Panc1 (cell line): ENCODE results near the gene RBM19. TPM values are rescaled to one million over a fixed set of nuclear protein-coding genes. Genes with fewer than 3 reads are reported as not detected.
"Not testable (repeated sequence)": the region's sequence is repeated elsewhere in the genome, so short reads cannot be mapped to it uniquely, and the experiment has no call there.

Experiments
- ATAC-seq: fragments of 200-7000 bp; cut with Tn5 transposase; 2 replicates; pipeline ENCODE4 v1.9.1; 2020; ENCODE audit warnings: mild to moderate bottlenecking, moderate library complexity
- BruUV-seq: library from RNA; stranded (reverse); fragments of 400-500 nt; replicated peaks from 2 replicates; lab custom pipeline; 2021; lab: Mats Ljungman, UMichigan
- CTCF ChIA-PET: fragments of 300-600 bp; sonication (Branson Sonifier 250); formaldehyde crosslinking; loops from one replicate; lab custom pipeline; 2022; ENCODE audit warnings: antibody characterized with exemption; lab: Charles Lee
- POLR2A ChIA-PET: fragments of 300-600 bp; sonication (Branson Sonifier 250); formaldehyde crosslinking; loops from one replicate; lab custom pipeline; 2022; ENCODE audit warnings: antibody characterized with exemption; lab: Charles Lee
- DNase-seq: peaks from one replicate; pipeline ENCODE4 v3.0.0-alpha.2; 2010; ENCODE audit warnings: low read depth, low spot score
- H3K27ac ChIP-seq: 2 replicates; pipeline ENCODE4 v1.5.1; 2011; ENCODE audit warnings: mild to moderate bottlenecking, low read length, inconsistent platforms
- H3K27me3 ChIP-seq: fragments of 200-500 bp; sonication (Bioruptor generic); 2 replicates; pipeline ENCODE4 v1.6.0; 2014; ENCODE audit warnings: low read length, inconsistent platforms; ENCODE audit not compliant: control insufficient read depth, insufficient read depth
- H3K36me3 ChIP-seq: fragments of 200-500 bp; sonication (Bioruptor generic); 2 replicates; pipeline ENCODE4 v1.5.1; 2014; ENCODE audit warnings: inconsistent platforms, mild to moderate bottlenecking, low read length, moderate library complexity; ENCODE audit not compliant: control insufficient read depth, insufficient read depth
- H3K4me1 ChIP-seq: 2 replicates; pipeline ENCODE4 v1.5.1; 2011; ENCODE audit warnings: inconsistent platforms, mild to moderate bottlenecking, low read length, moderate library complexity; ENCODE audit not compliant: control insufficient read depth, insufficient read depth
- H3K4me3 ChIP-seq, 2 experiments: 2 replicates each; pipeline ENCODE4 v1.5.1; 2011 to 2012; ENCODE audit warnings: low read depth in 2 of 2, low read length in 2 of 2, mild to moderate bottlenecking in 2 of 2, inconsistent platforms in 1 of 2, moderate library complexity in 1 of 2
- H3K9me3 ChIP-seq: fragments of 200-500 bp; sonication (Bioruptor generic); 2 replicates; pipeline ENCODE4 v1.5.1; 2014; ENCODE audit warnings: low read depth, mild to moderate bottlenecking, inconsistent platforms, low read length, moderate library complexity; ENCODE audit not compliant: control insufficient read depth, insufficient read depth
- CTCF ChIP-seq: fragments of 450-650 bp; IDR thresholded peaks from 2 replicates; pipeline ENCODE4 v1.5.1; 2017; ENCODE audit warnings: mild to moderate bottlenecking
- POLR2AphosphoS5 ChIP-seq: IDR thresholded peaks from 2 replicates; pipeline ENCODE4 v1.6.1; 2012; ENCODE audit warnings: mild to moderate bottlenecking, low read depth, low read length, moderate library complexity
- REST ChIP-seq, 2 experiments: IDR thresholded peaks; 2 replicates each; pipeline ENCODE4 v1.6.1; 2011 to 2012; ENCODE audit warnings: low read depth in 2 of 2, control low read depth in 1 of 2, low read length in 1 of 2, mild to moderate bottlenecking in 1 of 2, moderate library complexity in 1 of 2; ENCODE audit not compliant: insufficient read depth in 1 of 2
- SIN3A ChIP-seq: IDR thresholded peaks from 2 replicates; pipeline ENCODE4 v1.6.1; 2012; ENCODE audit warnings: low read depth, mild to moderate bottlenecking, low read length, moderate library complexity, borderline replicate concordance; ENCODE audit not compliant: insufficient read depth
- TCF7L2 ChIP-seq: IDR thresholded peaks from 2 replicates; pipeline ENCODE4 v1.6.1; 2011; ENCODE audit warnings: mild to moderate bottlenecking, low read depth, low read length, inconsistent platforms
- in situ Hi-C: cut with HindIII; loops from 2 replicates; pipeline ENCODE4 v1.10.0; 2016; ENCODE audit warnings: low sequenced_read_pairs, low pct_unique_long_range_greater_than_20kb
- intact Hi-C: fragments of 100-400 bp; cut with micrococcal nuclease; formaldehyde crosslinking; loops from one replicate; pipeline ENCODE4 v1.10.0; 2022; ENCODE audit not compliant: unreplicated experiment
- total RNA-seq: library from RNA; stranded (reverse); gene quantifications from one replicate; pipeline ENCODE4 v1.2.1, GENCODE V29; 2021; ENCODE audit not compliant: unreplicated experiment

Gene RBM19
- total RNA-seq, 1 experiment from 2014 or later, result 44.8 TPM

GRCh38 chr12:114001511-114002340, 35.6 kb upstream of the RBM19 start:
- intact Hi-C loops, result no loop called here
- no peak for TF ChIP-seq TCF7L2
- TF ChIP-seq POLR2AphosphoS5, result no peak
- no peak for TF ChIP-seq SIN3A
- no peak for TF ChIP-seq REST (IDR thresholded peaks at IDR 0.05; ENCODE audit: insufficient read depth in 1 of 2, low read depth in 2 of 2, low read length in 1 of 2)
- no peak for TF ChIP-seq CTCF
- no peaks in the 10 kb centered on the region for H3K4me1 ChIP-seq
- H3K9me3 ChIP-seq, result no peaks in the 10 kb centered on the region
- H3K4me3 ChIP-seq, result no peak overlapping the region
- in situ Hi-C loops, result no loop called here
- ChIA-PET CTCF (no interaction called here), POLR2A (no interaction called here)
- DNase-seq (no peak), ATAC-seq (no peak)
- H3K27ac ChIP-seq, result no peak overlapping the region
- H3K27me3 ChIP-seq, result peaks cover 17% of the 10 kb centered on the region
- no peaks in the 10 kb centered on the region for H3K36me3 ChIP-seq
- BruUV-seq, result no TSS peak

- no peak overlapping the region for H3K27ac ChIP-seq
- ATAC-seq, result no peak
- POLR2A ChIA-PET, result interaction anchor here (0.6 kb wide), 1 partner anchor 358 kb away, joined by 4 read pairs; no protein-coding TSS in a partner anchor
- no peaks in the 10 kb centered on the region for H3K4me1 ChIP-seq
- no peak for TF ChIP-seq CTCF
- no peak overlapping the region for H3K4me3 ChIP-seq
- H3K36me3 ChIP-seq, result no peaks in the 10 kb centered on the region
- no peaks in the 10 kb centered on the region for H3K9me3 ChIP-seq
- peaks cover 17% of the 10 kb centered on the region for H3K27me3 ChIP-seq
- no peak for DNase-seq
- no TSS peak for BruUV-seq
- intact Hi-C loops, result no loop called here
- CTCF ChIA-PET, result no interaction called here
- in situ Hi-C loops, result no loop called here
These were observed 34.7 kb upstream of the RBM19 start for GRCh38 chr12:114000861-114001260.

GRCh38 chr12:114000261-114000660, 34.1 kb upstream of the RBM19 start:
- CTCF ChIA-PET, H3K4me3 ChIP-seq: not testable (repeated sequence)
- POLR2A ChIA-PET, result interaction anchor here (0.6 kb wide), 1 partner anchor 358 kb away, joined by 4 read pairs; no protein-coding TSS in a partner anchor

More at GRCh38 chr12:114000261-114000660, 34.1 kb upstream of the RBM19 start:
- H3K27ac ChIP-seq, H3K9me3 ChIP-seq, in situ Hi-C loops, H3K4me1 ChIP-seq, DNase-seq, H3K36me3 ChIP-seq, intact Hi-C loops, ATAC-seq, BruUV-seq: not testable (repeated sequence)
- H3K27me3 ChIP-seq, result peaks cover 20% of the 10 kb centered on the region
